Retina (tissue), 1 donor: ENCODE data around the gene VGLL1.

ENCODE experiments used
- DNase-seq: peaks from one replicate; pipeline ENCODE4 v3.0.0-alpha.2; 2016

The VGLL1 gene, protein sequence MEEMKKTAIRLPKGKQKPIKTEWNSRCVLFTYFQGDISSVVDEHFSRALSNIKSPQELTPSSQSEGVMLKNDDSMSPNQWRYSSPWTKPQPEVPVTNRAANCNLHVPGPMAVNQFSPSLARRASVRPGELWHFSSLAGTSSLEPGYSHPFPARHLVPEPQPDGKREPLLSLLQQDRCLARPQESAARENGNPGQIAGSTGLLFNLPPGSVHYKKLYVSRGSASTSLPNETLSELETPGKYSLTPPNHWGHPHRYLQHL

DNA sequence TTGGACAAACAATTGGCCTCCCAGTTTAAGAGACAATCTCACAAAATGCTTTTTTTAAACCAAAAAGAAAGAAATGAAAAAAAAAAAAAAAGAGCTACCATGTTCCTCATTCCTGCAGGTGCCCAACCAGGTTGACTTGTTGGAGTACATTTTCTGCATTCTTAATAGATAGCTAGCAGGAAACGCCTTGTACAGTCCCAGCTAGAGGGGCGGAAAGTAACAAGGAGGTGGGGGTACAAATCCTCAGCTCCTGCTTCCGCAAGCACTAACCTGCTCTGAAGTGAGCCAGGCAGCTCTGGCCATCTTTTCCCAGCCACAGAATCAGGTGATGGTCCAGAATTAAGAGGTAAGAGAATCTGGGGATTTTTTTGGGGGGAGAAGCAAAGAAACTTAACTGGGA lies at the start of gene VGLL1:
Gene VGLL1 (plus strand): TSS at position 265 of the 400 bp plus-strand sequence. CDS start 3,806 bp downstream, outside the sequence.
- no peak for DNase-seq

DNA sequence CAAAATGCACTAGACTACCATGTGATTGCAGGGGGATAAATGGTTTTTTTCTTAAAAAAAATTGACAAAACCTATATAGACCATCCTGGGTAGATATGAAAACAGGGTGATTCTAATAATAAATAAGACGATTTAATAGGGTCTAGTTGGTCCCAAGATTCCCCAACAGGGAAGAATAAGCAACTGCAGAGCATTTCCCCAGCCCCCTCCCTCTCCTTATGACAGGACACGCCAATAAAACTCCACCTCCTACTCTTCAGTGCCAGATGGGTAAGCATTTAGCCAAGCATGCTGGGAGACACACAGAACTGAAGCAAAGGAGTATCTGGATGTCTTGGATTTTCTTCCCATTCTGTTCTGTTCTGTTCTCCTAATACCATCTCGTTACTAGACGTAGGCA lies 44.4 kb upstream of the VGLL1 start, which contains the start of gene BRS3:
Gene BRS3 (plus strand): TSS at position 301 of the 400 bp plus-strand sequence. CDS start 168 bp downstream, outside the sequence.
- no peak for DNase-seq

GRCh38 chrX:136488706-136489105 lies 43.3 kb upstream of the VGLL1 start:
- DNase-seq = no peak

DNA sequence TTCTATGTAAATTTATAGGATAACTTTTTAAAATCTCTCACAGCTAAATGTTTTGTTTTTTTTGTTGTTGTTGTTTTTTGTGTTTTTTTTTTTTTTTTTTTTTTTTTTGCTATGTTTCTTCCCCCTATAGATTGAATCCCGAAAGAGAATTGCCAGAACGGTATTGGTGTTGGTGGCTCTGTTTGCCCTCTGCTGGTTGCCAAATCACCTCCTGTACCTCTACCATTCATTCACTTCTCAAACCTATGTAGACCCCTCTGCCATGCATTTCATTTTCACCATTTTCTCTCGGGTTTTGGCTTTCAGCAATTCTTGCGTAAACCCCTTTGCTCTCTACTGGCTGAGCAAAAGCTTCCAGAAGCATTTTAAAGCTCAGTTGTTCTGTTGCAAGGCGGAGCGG lies 40.2 kb upstream of the VGLL1 start:
- DNase-seq = no peak

DNA sequence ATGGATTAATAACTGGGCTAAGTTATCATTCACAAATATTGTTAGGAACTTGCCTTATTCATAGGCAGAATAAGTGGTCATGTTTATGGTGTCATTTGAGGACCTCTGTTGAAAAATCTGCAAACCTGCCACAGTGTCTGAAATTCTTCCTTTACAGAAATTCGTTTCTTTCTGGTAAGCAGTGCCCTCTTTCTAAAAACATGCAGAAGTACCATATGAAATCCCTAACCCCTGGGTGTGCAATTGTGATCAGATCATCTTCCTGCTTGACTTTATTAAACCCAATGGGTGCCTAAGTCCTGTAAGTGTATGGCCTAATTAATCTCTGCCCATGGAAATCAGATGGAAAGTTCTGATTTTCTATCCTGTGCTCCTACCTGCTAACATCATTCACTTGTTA lies 39.0 kb upstream of the VGLL1 start:
- no peak for DNase-seq

DNA sequence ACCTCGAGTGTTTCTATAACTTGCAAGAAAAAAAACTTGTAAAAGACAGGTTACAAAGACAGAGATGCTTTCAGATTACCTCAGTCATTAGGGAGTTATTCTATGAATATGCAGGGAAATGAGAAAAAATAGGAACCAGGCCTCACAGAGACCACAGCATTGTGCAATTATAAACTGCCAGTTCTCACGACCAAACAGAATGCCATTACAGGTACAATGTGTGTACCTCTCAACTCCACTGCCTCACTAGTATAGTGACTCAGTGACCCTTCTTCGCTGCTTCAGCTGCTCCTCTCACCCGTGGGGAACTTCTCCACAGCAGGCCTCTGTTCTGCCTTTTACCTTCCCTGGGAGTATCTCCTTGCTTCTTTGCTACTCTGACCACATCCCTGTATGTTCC lies 37.0 kb upstream of the VGLL1 start:
- no peak for DNase-seq

DNA sequence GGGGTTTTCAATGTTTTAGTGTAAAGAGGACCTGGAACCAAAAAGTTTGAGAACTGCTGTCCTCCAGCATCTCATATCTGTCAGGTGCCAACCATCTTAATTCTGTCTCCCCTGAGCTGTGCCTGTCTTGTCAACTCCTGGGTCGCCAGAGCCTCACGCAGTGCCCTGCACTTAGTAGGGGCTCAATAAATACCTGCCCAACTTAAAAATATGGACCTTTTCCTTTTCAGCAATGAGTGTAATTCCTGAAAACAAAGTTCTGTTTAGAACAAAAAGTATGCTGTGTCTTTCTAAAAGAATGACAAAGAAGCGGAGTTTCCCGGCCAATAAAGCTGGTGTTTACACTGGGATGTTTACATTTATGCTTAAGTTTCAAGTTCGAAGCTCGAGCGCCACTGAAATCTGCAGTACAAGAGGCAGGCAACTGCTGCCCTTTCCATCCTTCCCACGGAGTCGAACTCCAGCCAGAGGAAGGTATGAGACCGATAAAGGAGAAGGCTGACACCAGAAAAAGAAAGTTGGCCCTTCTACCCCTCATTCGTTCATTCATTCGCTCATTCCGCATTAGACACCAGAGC lies 35.7 kb upstream of the VGLL1 start:
- DNase-seq = no peak

- DNase-seq = peak; percentile 85
Measured at GRCh38 chrX:136496764-136497555, 35.1 kb upstream of the VGLL1 start.

GRCh38 chrX:136497556-136498052 lies 34.4 kb upstream of the VGLL1 start, which contains the start of gene HTATSF1:
TSS of gene HTATSF1 (plus strand) at chrX:136497592. CDS start at chrX:136497685, 93 bp downstream.
- peak; percentile 61 for DNase-seq

DNA sequence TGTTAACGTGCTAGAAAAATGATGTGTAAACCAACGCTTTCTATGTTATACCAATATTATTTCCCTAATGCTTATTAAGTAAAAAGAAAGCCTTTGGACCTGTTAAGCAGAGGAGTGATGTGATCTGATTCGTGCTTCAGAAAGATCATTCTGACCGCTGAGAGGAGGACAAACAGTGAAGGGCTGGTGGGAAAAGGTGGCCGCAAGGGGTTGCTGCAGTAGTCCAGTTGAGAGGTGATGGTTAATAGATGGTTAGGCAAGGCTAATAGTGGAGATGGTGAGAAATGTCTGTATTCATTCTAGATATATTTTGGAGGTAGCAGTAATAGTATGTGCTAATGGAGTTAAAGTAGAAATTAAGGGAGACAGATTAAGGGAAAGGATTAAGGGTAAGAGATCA lies 12.9 kb upstream of the VGLL1 start:
- no peak for DNase-seq

DNA sequence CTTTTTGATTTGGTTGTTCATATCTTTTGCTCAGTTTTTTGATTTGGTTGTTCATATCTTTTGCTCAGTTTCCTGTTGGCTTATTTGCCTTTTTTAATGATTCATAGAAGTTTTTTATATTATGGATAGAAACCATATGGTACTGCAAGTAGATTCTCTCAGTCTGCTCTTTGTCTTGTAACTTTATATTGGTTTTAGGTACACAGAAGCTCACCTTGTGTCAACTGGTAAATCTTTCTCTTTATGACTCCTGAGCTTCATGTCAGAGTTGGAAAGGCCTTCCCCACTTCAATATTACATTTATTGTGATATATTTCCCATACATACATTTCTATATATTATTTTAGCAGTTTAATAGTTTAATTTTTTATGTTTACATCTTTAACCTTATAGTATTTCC lies 8.2 kb upstream of the VGLL1 start:
- no peak for DNase-seq

DNA sequence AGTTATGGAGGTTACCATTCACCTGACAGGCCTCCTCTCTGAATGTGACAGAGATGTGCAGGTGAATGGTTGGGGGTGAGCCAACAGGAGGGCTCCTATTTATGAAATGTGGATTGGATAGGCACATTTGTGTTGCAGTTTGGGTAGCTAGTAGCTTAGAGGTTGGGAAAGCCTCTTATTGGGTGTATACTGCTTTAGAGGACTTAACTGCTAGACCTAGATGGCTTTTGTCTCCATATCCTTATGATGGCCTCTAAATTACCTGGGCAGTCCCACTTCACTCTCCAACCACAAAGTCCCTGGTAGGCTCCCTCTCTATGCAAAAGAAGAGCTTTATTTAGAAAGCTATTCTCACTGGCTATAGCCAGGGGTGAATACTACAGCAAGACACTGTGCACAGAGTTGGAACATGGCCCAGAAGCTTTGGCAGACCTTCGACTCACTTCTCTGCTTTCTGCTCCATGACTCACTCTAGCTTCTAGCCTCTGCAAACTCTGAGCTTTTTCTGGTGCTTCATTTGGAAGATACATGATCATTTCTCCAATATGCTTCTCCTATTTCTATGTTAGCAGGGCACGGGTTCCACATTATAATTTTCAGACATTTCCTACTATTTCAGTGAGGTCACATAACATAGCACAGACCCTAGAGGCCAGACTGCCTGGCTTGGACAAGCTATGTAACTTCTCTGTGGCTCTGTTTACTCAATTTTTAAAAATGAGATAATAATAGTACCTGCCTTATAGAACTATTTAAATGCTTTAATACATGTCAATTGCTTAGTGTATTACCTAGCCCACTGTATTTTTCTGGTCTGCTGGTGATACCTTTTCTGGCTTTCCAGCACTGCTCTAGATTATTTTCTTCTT lies 6.0 kb upstream of the VGLL1 start:
- DNase-seq = no peak

DNA sequence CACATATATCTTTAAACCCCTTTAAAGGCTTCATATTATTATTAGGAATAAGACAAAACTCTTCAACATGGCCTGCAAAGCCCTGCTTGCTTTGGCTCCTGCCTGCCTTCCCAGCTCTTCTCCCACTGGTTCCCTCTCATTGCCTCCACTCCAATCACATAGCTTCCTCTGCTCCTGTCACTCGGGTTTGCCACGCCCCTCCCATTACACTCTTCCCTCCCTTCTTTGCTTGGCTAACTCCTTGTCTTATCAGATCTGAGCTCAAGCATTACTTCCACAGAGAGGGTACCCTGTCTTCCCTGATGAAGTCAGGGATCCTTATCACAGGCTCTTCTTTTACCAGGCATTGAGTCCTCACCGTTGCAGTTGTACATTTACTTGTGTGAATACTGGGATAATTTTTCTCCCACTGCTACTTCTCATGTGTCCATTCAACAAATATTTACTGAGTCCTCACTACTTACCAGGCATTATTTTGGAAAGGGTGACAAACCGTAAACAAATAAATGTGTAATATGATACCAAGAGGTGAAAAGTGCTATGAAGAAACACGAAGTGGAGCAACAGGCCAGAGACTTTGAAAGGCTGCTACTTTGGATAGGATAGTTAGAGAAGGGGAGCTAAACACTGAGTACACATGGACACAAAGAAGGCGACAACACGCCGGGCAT lies 3.2 kb upstream of the VGLL1 start:
- no peak for DNase-seq

DNA sequence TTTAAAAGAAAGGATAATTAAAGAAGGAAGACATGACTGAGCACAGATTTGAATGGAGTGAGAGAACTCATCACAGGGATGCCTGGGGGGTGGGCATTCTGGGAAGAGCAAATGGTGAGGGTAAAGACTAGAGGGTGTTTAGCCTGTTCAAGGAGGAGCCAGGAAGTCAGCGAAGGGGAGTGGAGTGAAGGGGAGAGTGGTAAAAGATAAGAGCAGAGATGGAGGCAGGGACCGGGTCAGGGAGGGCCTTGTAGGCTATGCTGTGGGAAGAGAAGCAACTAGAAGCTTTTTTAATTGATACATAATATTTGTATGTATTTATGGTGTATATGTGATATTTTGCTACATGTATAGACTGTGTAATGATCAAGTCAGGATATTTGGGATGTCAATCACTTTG lies 2.2 kb upstream of the VGLL1 start:
- no peak for DNase-seq

DNA sequence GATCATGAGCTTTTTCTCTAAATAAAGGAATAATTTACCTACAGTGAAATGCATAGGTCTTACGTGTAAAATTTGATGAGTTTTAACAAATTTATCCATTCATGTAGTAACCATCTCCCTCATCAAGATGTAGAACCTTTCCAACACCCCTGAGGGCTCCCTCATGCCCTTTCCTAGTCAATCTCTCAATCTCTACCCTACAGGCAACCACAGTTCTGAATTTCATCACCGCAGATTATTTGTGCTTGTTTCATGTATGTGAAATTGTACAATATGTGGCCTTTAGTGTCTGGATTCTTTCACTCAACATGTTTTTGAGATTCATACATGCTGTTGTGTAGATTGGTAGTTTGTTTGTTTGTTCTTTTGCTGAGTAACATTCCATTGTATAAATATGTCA lies 2.1 kb downstream of the VGLL1 start:
- no peak for DNase-seq

DNA sequence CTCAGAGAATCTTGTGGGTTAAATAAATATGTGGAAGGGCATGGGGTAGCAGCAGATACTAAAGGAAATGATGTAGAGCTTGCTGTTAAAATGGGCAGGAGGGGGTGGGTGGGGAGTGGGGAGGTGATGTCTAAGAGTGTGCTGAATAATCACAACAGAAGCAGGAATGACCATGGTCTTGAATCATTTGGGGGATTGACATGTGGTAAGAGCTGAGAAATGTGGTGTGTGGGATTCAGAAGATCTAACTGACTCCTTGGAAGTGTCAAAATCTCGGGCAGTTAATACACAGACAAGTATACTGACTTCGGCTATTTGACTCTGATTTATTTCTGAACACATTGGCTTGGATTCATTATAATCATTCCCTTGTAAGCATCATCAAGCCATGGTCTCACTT lies 6.8 kb downstream of the VGLL1 start:
- DNase-seq = no peak

DNA sequence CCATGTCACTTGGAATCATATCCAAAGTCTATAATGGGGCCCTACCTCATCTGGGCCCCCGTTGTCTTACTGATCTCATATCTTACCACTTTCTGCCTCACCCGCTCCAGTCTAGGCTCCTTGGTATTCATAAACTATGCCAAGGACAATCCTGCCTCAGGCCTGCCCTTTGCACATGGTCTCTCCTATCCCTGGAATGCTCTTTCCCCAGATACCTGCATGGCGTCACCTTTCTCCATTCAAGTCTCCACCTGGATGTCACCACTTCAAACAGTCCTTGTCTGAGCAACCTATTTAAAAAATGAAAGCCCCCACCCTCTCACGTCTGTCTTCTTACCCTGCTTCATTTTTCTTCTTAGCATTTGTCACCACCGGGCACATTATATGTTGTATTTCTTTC lies 8.2 kb downstream of the VGLL1 start:
- no peak for DNase-seq

- DNase-seq = no peak
Measured at GRCh38 chrX:136541294-136541693, 9.3 kb downstream of the VGLL1 start.

- DNase-seq = no peak
Measured at GRCh38 chrX:136542281-136542680, 10.3 kb downstream of the VGLL1 start.

GRCh38 chrX:136546371-136546781 lies 14.4 kb downstream of the VGLL1 start:
- DNase-seq = no peak

DNA sequence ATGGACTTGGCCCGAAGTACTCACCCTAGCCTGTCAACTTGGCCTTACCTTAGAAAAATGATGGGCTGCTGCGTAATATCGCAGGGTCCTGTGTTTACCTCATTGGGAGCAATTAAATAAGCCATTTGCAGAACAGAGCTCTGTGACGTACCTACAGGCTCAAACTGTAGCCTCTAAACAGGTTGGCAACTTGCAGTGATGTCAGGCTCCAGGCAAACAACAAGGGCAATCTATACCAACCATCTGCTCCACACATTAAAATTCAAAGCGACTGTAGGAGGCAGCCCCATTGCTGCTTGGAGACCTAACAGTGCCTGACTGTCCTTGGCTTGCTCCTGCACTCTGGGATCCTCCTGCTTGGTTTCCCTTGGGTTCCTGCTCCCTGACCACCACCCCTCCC lies 17.2 kb downstream of the VGLL1 start:
- no peak for DNase-seq

- no peak for DNase-seq
Measured at GRCh38 chrX:136551410-136551809, 19.4 kb downstream of the VGLL1 start.
